Subcutaneous abdominal adipose tissue (tissue), 5 donors: ENCODE results near the gene DPP6.

Experiments used
- H3K27ac ChIP-seq: one replicate; pipeline ENCODE4 v1.7.0; 2013; ENCODE audit warnings: low read depth, mild to moderate bottlenecking, inconsistent platforms, low read length, moderate library complexity
- H3K27me3 ChIP-seq, 5 donors: one replicate each; pipeline ENCODE4 v1.7.0; 2013; ENCODE audit warnings: low read length in 5 of 5, inconsistent platforms in 1 of 5; ENCODE audit not compliant: control insufficient read depth in 5 of 5, insufficient read depth in 4 of 5
- H3K36me3 ChIP-seq, 5 donors: one replicate each; pipeline ENCODE4 v1.7.0; 2013; ENCODE audit warnings: low read length in 5 of 5; ENCODE audit not compliant: control insufficient read depth in 5 of 5, insufficient read depth in 5 of 5
- H3K4me1 ChIP-seq, 5 donors: one replicate each; pipeline ENCODE4 v1.7.0; 2013; ENCODE audit warnings: low read length in 5 of 5, mild to moderate bottlenecking in 3 of 5, moderate library complexity in 1 of 5; ENCODE audit not compliant: control insufficient read depth in 5 of 5, insufficient read depth in 5 of 5
- H3K4me3 ChIP-seq, 5 donors: one replicate each; pipeline ENCODE4 v1.7.0; 2013; ENCODE audit warnings: low read length in 5 of 5, low read depth in 1 of 5
- H3K9ac ChIP-seq, 5 donors: one replicate each; pipeline ENCODE4 v1.7.0; 2013; ENCODE audit warnings: low read length in 5 of 5, mild to moderate bottlenecking in 4 of 5, moderate library complexity in 3 of 5
- H3K9me3 ChIP-seq, 5 donors: one replicate each; pipeline ENCODE4 v1.7.0; 2013; ENCODE audit warnings: low read length in 5 of 5; ENCODE audit not compliant: control insufficient read depth in 5 of 5
- donor health status: healthy.
- donor health status: healthy.
- donor health status: healthy.
- donor health status: healthy.
- donor health status: healthy.

Gene DPP6

DNA sequence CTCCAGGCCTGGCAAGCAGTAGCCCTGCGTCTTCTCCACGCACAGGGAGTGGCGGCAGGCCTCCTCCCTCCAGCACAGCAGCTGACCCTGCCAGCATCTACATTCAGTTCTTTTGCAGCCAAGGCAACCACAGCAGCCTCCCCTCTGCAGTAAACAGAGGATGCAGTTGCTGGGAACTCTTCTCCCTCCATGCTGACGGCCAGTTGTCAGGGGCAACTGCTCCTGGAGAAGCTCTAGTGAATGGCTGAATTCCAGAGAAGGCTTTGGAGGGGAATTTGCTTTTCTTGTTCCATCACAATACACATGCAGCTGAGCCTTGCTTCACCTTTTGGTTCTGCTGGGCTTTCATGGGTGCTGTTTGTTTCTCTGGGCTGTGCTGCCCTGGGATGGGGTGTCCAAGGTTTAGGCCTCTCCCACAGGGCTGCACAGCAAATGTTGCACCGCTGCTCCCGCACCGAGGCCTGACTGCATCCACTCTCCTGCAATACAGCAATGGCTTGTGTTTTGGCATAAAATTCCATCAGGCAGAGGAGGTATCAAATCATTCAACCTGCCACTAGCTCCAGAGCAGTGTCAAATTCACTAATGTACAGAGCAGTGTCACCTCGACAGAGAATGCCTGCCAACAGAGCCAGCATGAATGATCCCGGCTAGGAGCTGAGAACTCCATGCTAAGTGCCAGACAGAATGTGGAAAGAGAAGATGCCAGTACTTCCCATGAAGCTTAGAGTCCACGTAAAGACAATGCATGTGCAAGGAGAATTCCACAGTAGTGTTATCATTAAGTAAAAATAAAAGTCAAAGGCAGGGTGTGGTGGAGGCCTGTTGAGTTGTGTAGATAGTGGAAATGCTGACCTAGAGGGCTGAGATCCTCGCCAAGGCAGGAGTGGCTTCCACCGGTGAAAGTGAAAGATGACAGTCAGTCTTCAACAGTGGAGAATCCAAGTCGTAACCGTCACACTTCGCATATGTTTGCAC, 399.6 kb downstream of the DPP6 start:
- no peaks in the 10 kb centered on the region for H3K27me3 ChIP-seq
- H3K4me1 ChIP-seq, result no peaks in the 10 kb centered on the region
- H3K27ac ChIP-seq, result no peak overlapping the region
- H3K9ac ChIP-seq, result no peak overlapping the region
- no peak overlapping the region for H3K4me3 ChIP-seq
- H3K9me3 ChIP-seq, result peaks cover 0 to 9% (median 0%) of the 10 kb centered on the region in 5 donors
- no peaks in the 10 kb centered on the region for H3K36me3 ChIP-seq

DNA sequence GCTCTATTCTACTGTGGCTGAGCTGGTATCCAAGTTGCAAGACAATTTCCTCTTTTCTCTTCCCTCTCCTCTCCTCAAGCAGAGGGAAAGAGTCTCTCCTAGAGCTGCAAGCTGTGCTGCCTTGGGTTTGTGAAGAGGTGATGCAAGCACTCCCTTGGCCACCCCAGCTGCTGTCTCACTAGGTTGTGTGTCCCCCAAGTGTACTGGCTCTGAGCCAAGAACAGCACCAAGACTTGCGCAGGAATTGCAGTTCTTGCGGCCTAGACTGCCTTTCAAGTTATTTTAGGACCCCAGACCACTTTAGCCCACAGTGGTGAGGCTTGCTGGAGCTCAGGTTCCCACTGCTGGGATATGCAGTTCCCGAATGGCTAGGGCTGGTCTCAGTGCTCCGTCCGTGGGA, 411.6 kb downstream of the DPP6 start:
- no peak overlapping the region for H3K9ac ChIP-seq
- no peak overlapping the region for H3K4me3 ChIP-seq
- H3K36me3 ChIP-seq, result no peaks in the 10 kb centered on the region
- H3K9me3 ChIP-seq, result peaks cover 2 to 18% (median 7%) of the 10 kb centered on the region in 5 donors
- H3K4me1 ChIP-seq, result no peaks in the 10 kb centered on the region
- no peak overlapping the region for H3K27ac ChIP-seq
- no peaks in the 10 kb centered on the region for H3K27me3 ChIP-seq

GRCh38 chr7:154469652-154470051, 417.5 kb downstream of the DPP6 start:
- H3K27me3 ChIP-seq, result no peaks in the 10 kb centered on the region
- H3K4me3 ChIP-seq, result no peak overlapping the region
- no peaks in the 10 kb centered on the region for H3K36me3 ChIP-seq
- no peak overlapping the region for H3K27ac ChIP-seq
- H3K4me1 ChIP-seq, result no peaks in the 10 kb centered on the region
- peaks cover 0 to 7% (median 2%) of the 10 kb centered on the region in 5 donors for H3K9me3 ChIP-seq
- no peak overlapping the region for H3K9ac ChIP-seq

DNA sequence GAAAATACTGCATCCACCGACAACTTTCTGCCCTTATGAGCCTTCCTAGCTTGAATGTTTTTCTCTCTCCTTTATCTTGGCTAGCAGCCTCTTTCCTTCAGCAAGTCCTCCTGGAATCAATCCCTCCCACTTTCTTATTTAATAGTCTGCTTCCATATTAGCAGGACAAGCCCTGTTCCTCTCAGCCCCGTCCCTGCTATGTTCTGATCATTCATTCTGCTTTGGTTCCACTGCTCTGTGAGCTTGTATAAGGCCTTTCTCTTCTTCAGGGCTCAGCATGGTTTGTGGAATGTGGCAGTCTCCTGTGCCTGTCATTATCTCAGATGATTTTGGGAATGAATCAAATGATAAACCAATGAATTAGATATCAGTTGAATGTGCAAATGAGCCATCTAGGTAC, 420.1 kb downstream of the DPP6 start:
- H3K36me3 ChIP-seq, result no peaks in the 10 kb centered on the region
- H3K4me1 ChIP-seq, result no peaks in the 10 kb centered on the region
- H3K27ac ChIP-seq, result no peak overlapping the region
- no peaks in the 10 kb centered on the region for H3K27me3 ChIP-seq
- H3K4me3 ChIP-seq, result no peak overlapping the region
- no peaks in the 10 kb centered on the region for H3K9me3 ChIP-seq
- no peak overlapping the region for H3K9ac ChIP-seq

DNA sequence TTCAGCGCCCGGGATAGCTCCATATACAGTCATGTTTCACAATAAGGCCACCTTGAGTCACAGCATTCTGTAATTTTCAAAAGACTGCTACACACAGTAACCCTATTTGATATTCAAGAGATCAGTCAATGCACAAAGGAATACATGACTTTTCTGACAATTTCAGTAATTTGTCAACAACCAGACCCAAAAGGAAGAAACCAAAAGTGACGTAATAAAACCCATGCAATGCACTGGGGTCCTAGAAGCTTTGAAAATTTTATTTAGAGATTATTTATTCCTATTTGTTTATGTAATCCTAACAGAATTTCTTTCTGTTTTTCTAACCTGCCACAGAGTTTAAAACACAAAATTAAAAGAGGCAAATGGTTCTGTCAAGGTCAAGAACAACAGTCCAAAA, 421.2 kb downstream of the DPP6 start:
- Histone ChIP-seq H3K4me1 (no peaks in the 10 kb centered on the region), H3K9me3 (no peaks in the 10 kb centered on the region), H3K9ac (no peak overlapping the region), H3K36me3 (no peaks in the 10 kb centered on the region), H3K27me3 (no peaks in the 10 kb centered on the region), H3K27ac (no peak overlapping the region), H3K4me3 (no peak overlapping the region)

DNA sequence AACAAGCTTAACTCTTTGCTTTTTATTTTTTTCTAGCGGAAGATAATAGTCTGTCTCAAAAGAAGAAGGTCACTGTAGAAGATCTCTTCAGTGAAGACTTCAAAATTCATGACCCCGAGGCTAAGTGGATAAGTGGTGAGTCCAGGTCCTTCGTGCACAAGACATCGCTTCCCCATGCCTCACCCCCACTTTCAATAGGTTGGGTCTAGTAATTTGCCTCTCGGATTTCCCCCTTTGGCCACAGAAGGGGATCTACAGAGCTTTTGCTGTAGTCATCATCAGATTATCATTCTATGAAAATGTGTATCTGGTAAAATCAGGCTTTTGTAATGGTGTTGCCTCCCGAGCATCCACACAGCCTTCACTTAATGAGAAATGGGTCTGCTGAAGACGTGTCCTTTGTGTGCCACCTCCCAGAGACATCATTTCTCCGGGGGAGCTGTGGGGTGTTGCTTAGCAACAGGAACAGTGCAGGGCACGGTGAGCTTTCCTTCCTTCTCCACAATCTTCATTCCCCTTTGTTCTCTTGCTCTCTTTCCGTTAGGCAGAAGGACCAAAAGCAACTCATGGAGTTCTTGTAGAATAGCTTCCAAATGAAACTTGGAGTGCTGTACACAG, 422.8 kb downstream of the DPP6 start:
- H3K27ac ChIP-seq, result no peak overlapping the region
- no peaks in the 10 kb centered on the region for H3K36me3 ChIP-seq
- no peak overlapping the region for H3K9ac ChIP-seq
- no peak overlapping the region for H3K4me3 ChIP-seq
- no peaks in the 10 kb centered on the region for H3K4me1 ChIP-seq
- H3K9me3 ChIP-seq, result no peaks in the 10 kb centered on the region
- no peaks in the 10 kb centered on the region for H3K27me3 ChIP-seq

GRCh38 chr7:154475864-154476263, 423.7 kb downstream of the DPP6 start:
- Histone ChIP-seq H3K9me3 (no peaks in the 10 kb centered on the region), H3K9ac (no peak overlapping the region), H3K4me1 (no peaks in the 10 kb centered on the region), H3K27me3 (no peaks in the 10 kb centered on the region), H3K4me3 (no peak overlapping the region), H3K36me3 (no peaks in the 10 kb centered on the region), H3K27ac (no peak overlapping the region)

GRCh38 chr7:154480817-154481216, 428.6 kb downstream of the DPP6 start:
- Histone ChIP-seq H3K9me3 (no peaks in the 10 kb centered on the region), H3K27ac (no peak overlapping the region), H3K27me3 (no peaks in the 10 kb centered on the region), H3K36me3 (no peaks in the 10 kb centered on the region), H3K4me3 (no peak overlapping the region), H3K9ac (no peak overlapping the region), H3K4me1 (no peaks in the 10 kb centered on the region)

- H3K36me3 ChIP-seq, result no peaks in the 10 kb centered on the region
- no peak overlapping the region for H3K27ac ChIP-seq
- H3K4me3 ChIP-seq, result no peak overlapping the region
- H3K9me3 ChIP-seq, result no peaks in the 10 kb centered on the region
- no peaks in the 10 kb centered on the region for H3K4me1 ChIP-seq
- peaks cover 0 to 2% (median 0%) of the 10 kb centered on the region in 5 donors for H3K27me3 ChIP-seq
- H3K9ac ChIP-seq, result no peak overlapping the region
Observed at GRCh38 chr7:154482863-154483262, 430.7 kb downstream of the DPP6 start.

DNA sequence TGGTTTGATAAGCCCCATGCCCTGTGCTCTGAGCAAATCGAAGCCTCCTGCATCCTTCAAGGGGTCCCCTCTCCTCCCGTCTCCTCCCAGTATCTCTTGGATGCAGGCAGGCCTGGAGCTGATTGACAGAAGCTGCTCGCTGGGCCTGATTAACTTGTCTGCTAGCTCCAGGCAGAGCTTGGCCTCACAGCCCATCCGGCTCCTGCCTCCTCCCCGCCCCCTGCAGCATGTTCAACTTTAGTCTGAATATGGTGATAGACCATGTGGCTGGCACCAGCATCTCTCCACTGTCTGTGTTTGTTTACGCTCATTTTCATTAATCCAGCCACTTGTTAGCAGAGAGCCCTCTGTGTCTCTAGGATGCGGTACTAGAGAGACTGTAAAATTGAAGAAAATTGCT, 432.2 kb downstream of the DPP6 start:
- Histone ChIP-seq H3K27me3 (peaks cover 0 to 2% (median 0%) of the 10 kb centered on the region in 5 donors), H3K4me3 (no peak overlapping the region), H3K9ac (no peak overlapping the region), H3K4me1 (no peaks in the 10 kb centered on the region), H3K36me3 (no peaks in the 10 kb centered on the region), H3K27ac (no peak overlapping the region), H3K9me3 (no peaks in the 10 kb centered on the region)
